HG03060 (cell line): ENCODE results near the gene EML4.
"Not testable (repeated sequence)": the region's sequence is repeated elsewhere in the genome, so short reads cannot be mapped to it uniquely, and the experiment has no call there.

ENCODE experiments used
- ATAC-seq: cut with Tn5 transposase; IDR thresholded peaks from one replicate; pipeline ENCODE4 v1.9.1; 2021; ENCODE audit warnings: low read depth, moderate number of reproducible peaks; ENCODE audit not compliant: unreplicated experiment

EML4 gene

DNA sequence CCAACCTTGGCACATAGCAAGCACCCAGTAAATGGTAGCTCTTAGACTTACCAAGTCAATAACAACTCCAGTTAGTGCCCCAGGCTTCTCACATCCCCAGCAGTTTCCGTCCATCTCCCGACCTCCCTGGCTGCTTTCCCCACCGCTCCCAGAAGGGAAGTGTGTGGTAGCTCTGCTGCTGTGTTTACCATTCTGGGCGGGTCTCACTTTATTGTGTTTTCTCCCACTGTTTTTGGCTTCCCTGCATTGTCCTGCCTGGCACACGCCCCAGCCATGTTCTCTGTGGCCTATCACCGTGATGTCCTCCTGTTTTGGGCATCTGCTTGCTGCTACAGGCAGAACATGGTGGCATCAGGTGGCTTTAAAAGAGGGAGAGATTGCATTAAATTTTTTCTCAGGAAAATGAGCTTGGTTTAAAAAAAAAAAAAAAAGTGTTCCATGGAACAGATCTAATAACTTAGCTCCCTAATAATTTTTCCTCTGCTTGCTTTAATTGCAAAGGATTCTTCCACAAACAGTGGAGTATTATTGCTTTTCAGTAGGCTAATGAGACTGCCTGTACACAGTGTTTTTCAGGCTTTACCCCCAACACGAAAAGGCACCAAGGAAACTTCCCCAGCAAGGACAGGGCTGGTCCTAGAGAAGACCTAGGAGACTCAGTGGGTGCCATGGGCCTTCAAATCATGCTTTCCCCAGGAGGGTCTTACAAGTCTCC is 199.8 kb downstream of the EML4 start:
- no peak for ATAC-seq

GRCh38 chr2:42369532-42370229 is 200.5 kb downstream of the EML4 start:
- no peak for ATAC-seq

- ATAC-seq, result no peak
Measured at GRCh38 chr2:42371611-42372473, 202.7 kb downstream of the EML4 start.

- no peak for ATAC-seq
Measured at GRCh38 chr2:42372474-42373200, 203.5 kb downstream of the EML4 start.

- no peak for ATAC-seq
Measured at GRCh38 chr2:42376758-42377157, 207.6 kb downstream of the EML4 start.

DNA sequence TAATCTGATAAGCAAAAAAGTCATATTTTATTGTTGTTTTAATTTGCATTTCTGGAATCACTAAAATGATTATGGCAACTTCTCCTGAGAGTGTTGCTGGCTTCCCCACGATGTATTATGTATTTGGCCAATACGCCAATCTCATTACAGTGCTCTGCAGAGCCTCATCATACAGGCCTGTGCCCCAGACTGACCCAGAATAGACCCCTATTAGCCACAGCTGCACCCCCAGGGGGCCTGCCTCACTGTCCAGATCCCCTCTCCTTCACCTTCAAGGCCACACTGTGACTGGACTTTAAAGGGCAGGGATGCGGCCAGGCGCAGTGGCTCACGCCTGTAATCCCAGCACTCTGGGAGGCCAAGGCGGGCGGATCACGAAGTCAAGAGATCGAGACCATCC is 209.3 kb downstream of the EML4 start:
- no peak for ATAC-seq

DNA sequence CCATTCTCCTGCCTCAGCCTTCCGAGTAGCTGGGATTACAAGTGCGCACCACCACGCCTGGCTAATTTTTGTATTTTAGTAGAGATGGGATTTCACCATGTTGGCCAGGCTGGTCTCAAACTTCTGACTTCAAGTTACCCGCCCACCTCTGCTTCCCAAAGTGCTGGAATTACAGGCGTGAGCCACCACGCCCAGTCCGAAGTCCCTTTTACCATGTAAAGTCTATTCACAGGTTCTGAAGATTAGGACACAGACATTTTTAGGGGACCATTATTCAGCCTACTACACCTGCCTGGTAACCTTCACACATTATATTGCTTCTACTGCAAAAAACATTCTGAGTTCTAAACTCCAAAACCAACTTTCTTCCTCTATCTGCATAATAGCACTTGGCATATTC is 210.9 kb downstream of the EML4 start:
- not testable (repeated sequence) for ATAC-seq

DNA sequence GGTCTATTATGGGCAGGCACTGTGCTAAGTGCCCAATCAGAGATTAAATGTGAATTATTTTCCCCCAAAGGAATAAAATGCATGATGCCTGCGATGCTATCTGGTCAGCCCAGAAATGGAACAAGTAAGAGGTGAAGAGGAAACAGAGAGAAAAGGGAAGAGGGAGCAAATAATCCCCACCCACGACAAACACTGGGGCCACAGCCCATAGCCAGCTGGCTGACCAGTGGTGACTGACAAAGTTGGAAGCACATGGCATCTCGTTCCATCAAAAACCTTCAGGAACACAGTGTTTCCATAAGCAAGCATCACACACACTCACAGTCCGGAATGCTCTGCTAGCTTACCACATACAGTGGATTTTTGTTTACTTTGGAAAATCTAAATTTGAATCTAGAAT is 213.0 kb downstream of the EML4 start:
- ATAC-seq, result no peak
